Brain microvascular endothelial cell (primary cell): Measurements from ENCODE around the gene KRT1.

Source experiments
- DNase-seq: peaks from one replicate; pipeline ENCODE4 v3.0.0-alpha.2; 2020
- H3K27ac ChIP-seq: fragments of 250-450 bp; sonication (Bioruptor Pico); 2 replicates; pipeline ENCODE4 v1.5.1; 2020; ENCODE audit warnings: mild to moderate bottlenecking, moderate library complexity
- H3K27me3 ChIP-seq: fragments of 250-450 bp; sonication (Bioruptor Pico); replicated peaks from 2 replicates; pipeline ENCODE4 v1.5.1; 2020; ENCODE audit warnings: mild to moderate bottlenecking
- H3K36me3 ChIP-seq: fragments of 250-450 bp; sonication (Bioruptor Pico); replicated peaks from 2 replicates; pipeline ENCODE4 v1.5.1; 2020; ENCODE audit warnings: mild to moderate bottlenecking
- H3K4me3 ChIP-seq: 2 replicates; pipeline ENCODE4 v1.5.1; 2011; ENCODE audit warnings: low read depth, mild to moderate bottlenecking, control low read depth, low read length, moderate library complexity
- in situ Hi-C: cut with HindIII; loops from 2 replicates; pipeline ENCODE4 v1.10.0; 2017; ENCODE audit warnings: low sequenced_read_pairs, low pct_ligation_motif_present
- TF ChIP-seq, protein P1 (sequence below): IDR thresholded peaks from 2 replicates; pipeline ENCODE4 v1.5.1; 2011; ENCODE audit warnings: low read depth, mild to moderate bottlenecking, moderate library complexity, low read length, control low read depth, inconsistent platforms; ENCODE audit errors: missing control alignments

KRT1 gene

DNA sequence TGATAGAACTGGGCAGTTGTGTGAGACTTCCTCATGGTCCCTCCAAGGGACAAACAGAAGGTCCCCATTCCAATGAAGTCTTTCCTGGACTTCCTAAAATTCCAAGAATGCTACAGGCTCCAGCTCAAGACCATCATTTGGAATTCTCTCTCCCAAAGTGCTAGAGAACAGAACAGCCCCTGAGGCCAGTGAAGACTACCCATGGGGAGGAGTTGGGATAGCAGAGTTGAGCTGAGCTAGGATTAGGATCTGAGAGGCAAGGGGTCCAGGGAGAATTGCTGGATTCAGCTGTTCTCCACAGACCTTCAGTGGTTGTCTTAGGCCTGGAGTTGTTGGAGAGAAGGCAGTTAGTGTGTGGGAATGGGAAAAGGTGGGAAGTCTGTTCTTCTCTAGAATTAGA lies 10.8 kb downstream of the KRT1 start:
- TF ChIP-seq, protein P1, sequence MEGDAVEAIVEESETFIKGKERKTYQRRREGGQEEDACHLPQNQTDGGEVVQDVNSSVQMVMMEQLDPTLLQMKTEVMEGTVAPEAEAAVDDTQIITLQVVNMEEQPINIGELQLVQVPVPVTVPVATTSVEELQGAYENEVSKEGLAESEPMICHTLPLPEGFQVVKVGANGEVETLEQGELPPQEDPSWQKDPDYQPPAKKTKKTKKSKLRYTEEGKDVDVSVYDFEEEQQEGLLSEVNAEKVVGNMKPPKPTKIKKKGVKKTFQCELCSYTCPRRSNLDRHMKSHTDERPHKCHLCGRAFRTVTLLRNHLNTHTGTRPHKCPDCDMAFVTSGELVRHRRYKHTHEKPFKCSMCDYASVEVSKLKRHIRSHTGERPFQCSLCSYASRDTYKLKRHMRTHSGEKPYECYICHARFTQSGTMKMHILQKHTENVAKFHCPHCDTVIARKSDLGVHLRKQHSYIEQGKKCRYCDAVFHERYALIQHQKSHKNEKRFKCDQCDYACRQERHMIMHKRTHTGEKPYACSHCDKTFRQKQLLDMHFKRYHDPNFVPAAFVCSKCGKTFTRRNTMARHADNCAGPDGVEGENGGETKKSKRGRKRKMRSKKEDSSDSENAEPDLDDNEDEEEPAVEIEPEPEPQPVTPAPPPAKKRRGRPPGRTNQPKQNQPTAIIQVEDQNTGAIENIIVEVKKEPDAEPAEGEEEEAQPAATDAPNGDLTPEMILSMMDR: no peak
- no peak for DNase-seq
- Histone ChIP-seq H3K36me3 (no peaks in the 10 kb centered on the region), H3K27ac (no peak overlapping the region), H3K4me3 (no peak overlapping the region), H3K27me3 (peaks cover 3% of the 10 kb centered on the region)
- in situ Hi-C loops: no loop called here

DNA sequence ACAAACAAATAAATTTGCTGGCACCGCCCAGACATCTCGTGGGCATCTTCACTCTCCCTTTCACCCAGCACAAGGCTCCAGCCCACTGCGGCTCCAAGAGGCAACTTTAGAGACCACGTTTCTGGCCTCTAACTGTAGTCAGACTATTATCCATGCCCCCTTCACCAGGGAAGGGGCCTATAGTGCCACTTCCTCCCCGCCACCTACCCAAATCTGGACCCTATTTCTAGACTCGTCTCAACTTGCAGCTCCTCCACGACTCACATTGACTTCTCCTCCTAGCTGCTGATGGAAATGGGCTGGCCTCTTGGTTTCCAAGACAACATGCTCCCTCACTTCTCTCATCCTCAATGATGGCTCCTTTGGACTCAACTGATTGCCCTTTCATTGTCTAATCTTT lies 12.3 kb downstream of the KRT1 start:
- TF ChIP-seq, protein P1: no peak
- in situ Hi-C loops: no loop called here
- DNase-seq: no peak
- H3K27ac ChIP-seq: no peak overlapping the region
- no peaks in the 10 kb centered on the region for H3K36me3 ChIP-seq
- no peak overlapping the region for H3K4me3 ChIP-seq
- H3K27me3 ChIP-seq: peaks cover 1% of the 10 kb centered on the region

DNA sequence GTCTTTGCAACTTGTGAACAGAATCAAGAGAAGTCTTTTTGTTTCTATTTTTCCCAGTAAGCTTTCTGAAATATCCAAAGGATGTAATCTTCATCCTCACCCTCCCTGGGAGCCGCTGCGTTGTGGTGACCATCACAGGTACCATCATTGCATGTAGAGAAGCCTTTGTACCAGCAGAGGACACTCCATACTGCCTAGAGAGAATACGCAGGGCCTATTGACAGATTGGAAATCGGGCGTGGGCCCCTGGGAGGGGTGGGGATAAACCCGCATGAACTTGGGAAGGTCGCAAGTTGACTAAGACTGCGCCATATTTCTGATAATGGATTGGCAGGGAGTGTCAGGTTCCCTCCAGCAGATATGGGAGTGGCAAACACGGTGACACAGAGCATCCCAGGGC lies 12.7 kb downstream of the KRT1 start:
- Histone ChIP-seq H3K27me3 (peaks cover 1% of the 10 kb centered on the region), H3K27ac (no peak overlapping the region), H3K4me3 (no peak overlapping the region), H3K36me3 (no peaks in the 10 kb centered on the region)
- DNase-seq: no peak
- TF ChIP-seq, protein P1: peak; percentile 57
- in situ Hi-C loops: no loop called here

DNA sequence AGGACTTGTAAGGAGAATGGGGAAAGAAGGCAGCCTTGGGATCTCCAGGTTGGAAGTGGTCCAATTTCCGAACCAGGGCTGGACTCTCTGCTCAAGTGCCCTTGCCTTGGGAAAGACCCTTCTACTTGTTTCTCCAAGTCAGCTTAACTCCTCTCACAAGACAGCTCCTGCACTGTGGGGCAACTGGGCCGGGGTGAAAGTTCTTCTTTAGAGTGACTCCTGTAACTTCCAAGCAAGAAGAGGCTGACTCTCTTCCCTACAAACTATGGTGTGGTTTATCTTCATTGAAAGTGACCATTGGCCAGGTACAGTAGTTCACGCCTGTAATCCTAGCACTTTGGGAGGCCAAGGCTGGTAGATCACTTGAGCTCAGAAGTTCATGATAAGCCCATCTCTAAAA lies 13.7 kb downstream of the KRT1 start:
- no peak overlapping the region for H3K4me3 ChIP-seq

DNA sequence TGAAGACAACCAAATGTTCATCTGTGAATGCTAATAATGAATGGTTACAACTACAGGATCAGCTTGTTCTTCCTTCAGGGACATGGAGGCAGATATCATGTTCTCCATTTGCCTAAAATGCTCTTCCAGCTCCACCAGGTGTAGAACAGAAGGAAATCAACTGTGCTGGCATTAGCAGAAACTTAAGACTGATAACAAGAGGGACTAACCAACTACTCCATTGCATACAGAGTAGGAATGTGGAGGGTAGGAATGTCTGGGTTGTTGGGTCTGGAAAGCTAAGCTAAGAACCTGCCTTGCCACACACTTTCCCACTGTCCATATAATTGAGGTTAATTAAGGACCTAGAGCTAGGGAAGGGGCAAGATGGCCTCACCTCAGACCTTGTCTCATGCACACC lies 16.8 kb downstream of the KRT1 start:
- TF ChIP-seq, protein P1: no peak

More for the DNA sequence above, 13.7 kb downstream of the KRT1 start:
- DNase-seq: no peak
- TF ChIP-seq, protein P1: no peak
- in situ Hi-C loops: no loop called here
- H3K27ac ChIP-seq: no peak overlapping the region
- peaks cover 1% of the 10 kb centered on the region for H3K27me3 ChIP-seq
- H3K36me3 ChIP-seq: no peaks in the 10 kb centered on the region

DNA sequence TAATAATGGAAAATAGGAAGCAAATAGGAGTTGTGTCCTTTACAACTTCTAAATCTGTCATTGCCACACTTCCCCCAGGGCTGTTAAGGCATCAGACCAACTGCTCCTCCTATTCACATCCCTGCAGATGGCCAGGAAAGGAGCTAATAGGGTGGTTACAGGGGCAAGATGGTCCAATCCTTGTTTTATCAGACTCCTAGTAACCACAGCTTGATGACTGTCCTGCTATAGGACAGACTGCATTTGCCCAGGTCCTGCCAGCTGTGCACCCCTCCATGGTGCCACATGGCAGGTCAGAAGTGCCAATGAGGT lies 17.3 kb downstream of the KRT1 start:
- Histone ChIP-seq H3K27ac (no peak overlapping the region), H3K27me3 (peaks cover 1% of the 10 kb centered on the region), H3K4me3 (no peak overlapping the region), H3K36me3 (no peaks in the 10 kb centered on the region)
- TF ChIP-seq, protein P1: no peak
- in situ Hi-C loops: no loop called here
- DNase-seq: no peak

More for the DNA sequence above, 16.8 kb downstream of the KRT1 start:
- Histone ChIP-seq H3K4me3 (no peak overlapping the region), H3K27me3 (peaks cover 1% of the 10 kb centered on the region), H3K36me3 (no peaks in the 10 kb centered on the region), H3K27ac (no peak overlapping the region)
- in situ Hi-C loops: no loop called here
- no peak for DNase-seq
